ENCODE results near the gene YBEY. TPM values are rescaled to one million over a fixed set of nuclear protein-coding genes. Genes with fewer than 3 reads are reported as not detected.

YBEY gene
- total and polyA plus RNA-seq, 2 donors (not counting 3 experiments of a cell fraction or from before 2014, with no cell fraction given), result 6.1 to 15.3 TPM

GRCh38 chr21:46250146-46250725, 35.9 kb upstream of the YBEY start:
- TF ChIP-seq JUN (IDR thresholded peaks at IDR 0.05; ENCODE audit: borderline replicate concordance, insufficient read depth, insufficient read length, low read depth) (no peak), CTCF (IDR thresholded peaks at IDR 0.05; ENCODE audit: extremely low read depth in 1 of 2, insufficient read depth in 1 of 2, low read depth in 1 of 2, low read length in 2 of 2) (no peak), EZH2 (IDR thresholded peaks at IDR 0.05; ENCODE audit: borderline replicate concordance, low read depth, low read length, severe bottlenecking) (no peak), FOS (IDR thresholded peaks at IDR 0.05; ENCODE audit: borderline replicate concordance, insufficient read depth, low read length) (no peak), POLR2AphosphoS5 (IDR thresholded peaks at IDR 0.05; ENCODE audit: insufficient read depth, low read depth, low read length) (no peak), POLR2A (IDR thresholded peaks at IDR 0.05; ENCODE audit: low read depth, low read length) (no peak), GATA2 (IDR thresholded peaks at IDR 0.05; ENCODE audit: insufficient read depth, insufficient read length, low read depth, low read length) (no peak), MYC (IDR thresholded peaks at IDR 0.05; ENCODE audit: low read depth, low read length) (no peak)
- TF ChIP-seq, protein P1, sequence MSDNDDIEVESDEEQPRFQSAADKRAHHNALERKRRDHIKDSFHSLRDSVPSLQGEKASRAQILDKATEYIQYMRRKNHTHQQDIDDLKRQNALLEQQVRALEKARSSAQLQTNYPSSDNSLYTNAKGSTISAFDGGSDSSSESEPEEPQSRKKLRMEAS (IDR thresholded peaks at IDR 0.05; ENCODE audit: insufficient read depth, insufficient read length), result no peak
- Histone ChIP-seq H3K4me1 (ENCODE audit: control insufficient read depth, extremely low read depth, insufficient read depth, low read length) (no peaks in the 10 kb centered on the region), H3K9me3 (replicated peaks; ENCODE audit: control insufficient read depth, insufficient read depth, low read length) (no peaks in the 10 kb centered on the region), H3K27me3 (ENCODE audit: control insufficient read depth in 2 of 2, insufficient read depth in 2 of 2, low read length in 2 of 2) (no peaks in the 10 kb centered on the region), H3K4me2 (ENCODE audit: insufficient read depth, low read length) (no peak overlapping the region), H4K20me1 (replicated peaks; ENCODE audit: control insufficient read depth, extremely low read depth, insufficient read depth, low read length) (no peaks in the 10 kb centered on the region), H3K27ac (ENCODE audit: insufficient read depth, low read depth, low read length) (no peak overlapping the region), H2AFZ (ENCODE audit: low read depth, low read length) (no peak overlapping the region), H3K9ac (replicated peaks; ENCODE audit: extremely low read depth, insufficient read depth, low read length) (no peak overlapping the region), H3K36me3 (ENCODE audit: control insufficient read depth in 2 of 2, extremely low read depth in 1 of 2, insufficient read depth in 2 of 2, low read length in 2 of 2) (peaks cover 15 to 48% of the 10 kb centered on the region in 2 experiments), H3K79me2 (ENCODE audit: control insufficient read depth, insufficient read depth, low read length) (no peaks in the 10 kb centered on the region), H3K4me3 (replicated peaks in 1 of 3; ENCODE audit: insufficient read depth in 1 of 3, low read depth in 1 of 3, low read length in 3 of 3) (no peak overlapping the region), H3K9me1 (replicated peaks; ENCODE audit: control insufficient read depth, extremely low read depth, insufficient read depth, low read length) (no peaks in the 10 kb centered on the region)
- ChIA-PET CTCF (no interaction called here), POLR2A (no interaction called here)
- DNase-seq (ENCODE audit: low read depth, low spot score) (no peak), FAIRE-seq (no peak)
- no TSS peak for BruUV-seq (replicated peaks)
- dilution Hi-C loops (cut with MboI; ENCODE audit: extremely low pct_ligation_motif_present, low sequenced_read_pairs), result no loop called here
- intact Hi-C loops (cut with micrococcal nuclease), result no loop called here
